ENCODE data around the gene NRP2. TPM values are rescaled to one million over a fixed set of nuclear protein-coding genes. Genes with fewer than 3 reads are reported as not detected.

Gene NRP2
- total RNA-seq, 1 experiment from 2014 or later, result 1.2 TPM

DNA sequence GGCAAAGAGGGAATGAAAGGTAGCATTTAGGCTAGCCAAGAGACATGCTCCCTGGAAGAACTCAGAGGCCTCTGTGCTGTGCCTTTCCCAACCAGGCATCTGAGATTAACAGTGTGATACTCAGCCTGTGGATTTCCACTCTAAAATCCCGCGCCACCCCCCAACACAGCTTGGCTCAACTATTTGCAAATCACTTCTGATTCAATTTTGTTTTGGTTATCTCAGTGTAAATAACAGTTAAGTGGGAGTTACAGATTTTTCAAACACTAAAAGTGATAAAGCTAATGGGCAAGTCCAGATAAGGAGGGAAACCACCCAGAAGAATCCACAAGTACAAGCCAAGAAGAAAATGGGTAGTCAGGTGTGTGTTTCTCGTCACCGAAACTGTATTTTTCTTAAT, 1.4 kb upstream of the NRP2 start (continued):
- TF ChIP-seq, protein P1, sequence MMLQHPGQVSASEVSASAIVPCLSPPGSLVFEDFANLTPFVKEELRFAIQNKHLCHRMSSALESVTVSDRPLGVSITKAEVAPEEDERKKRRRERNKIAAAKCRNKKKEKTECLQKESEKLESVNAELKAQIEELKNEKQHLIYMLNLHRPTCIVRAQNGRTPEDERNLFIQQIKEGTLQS (IDR thresholded peaks at IDR 0.05), result no peak
- no peak for TF ChIP-seq ZNF274 (IDR thresholded peaks at IDR 0.05; ENCODE audit: low read depth, low read length)
- no peak for TF ChIP-seq EZH2 (IDR thresholded peaks at IDR 0.05)
- TF ChIP-seq JUND (IDR thresholded peaks at IDR 0.05), result no peak
- no peak for TF ChIP-seq ZFX (IDR thresholded peaks at IDR 0.05)
- no peak for TF ChIP-seq CBX3 (IDR thresholded peaks at IDR 0.05; ENCODE audit: low read depth)
- no peak for TF ChIP-seq SP1 (IDR thresholded peaks at IDR 0.05; ENCODE audit: low read depth)
- no peak for TF ChIP-seq EGR1 (IDR thresholded peaks at IDR 0.05; ENCODE audit: low read depth)
- TF ChIP-seq, protein P2, sequence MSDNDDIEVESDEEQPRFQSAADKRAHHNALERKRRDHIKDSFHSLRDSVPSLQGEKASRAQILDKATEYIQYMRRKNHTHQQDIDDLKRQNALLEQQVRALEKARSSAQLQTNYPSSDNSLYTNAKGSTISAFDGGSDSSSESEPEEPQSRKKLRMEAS (IDR thresholded peaks at IDR 0.05), result no peak
- TF ChIP-seq TCF7L2 (IDR thresholded peaks at IDR 0.05; ENCODE audit: borderline replicate concordance, extremely low read depth, insufficient read depth, insufficient read length), result no peak
- no peak for TF ChIP-seq CEBPB (IDR thresholded peaks at IDR 0.05; ENCODE audit: low read depth)
- no peak for TF ChIP-seq POLR2AphosphoS5 (IDR thresholded peaks at IDR 0.05; ENCODE audit: low read depth, low read length)
- TF ChIP-seq, protein P3, sequence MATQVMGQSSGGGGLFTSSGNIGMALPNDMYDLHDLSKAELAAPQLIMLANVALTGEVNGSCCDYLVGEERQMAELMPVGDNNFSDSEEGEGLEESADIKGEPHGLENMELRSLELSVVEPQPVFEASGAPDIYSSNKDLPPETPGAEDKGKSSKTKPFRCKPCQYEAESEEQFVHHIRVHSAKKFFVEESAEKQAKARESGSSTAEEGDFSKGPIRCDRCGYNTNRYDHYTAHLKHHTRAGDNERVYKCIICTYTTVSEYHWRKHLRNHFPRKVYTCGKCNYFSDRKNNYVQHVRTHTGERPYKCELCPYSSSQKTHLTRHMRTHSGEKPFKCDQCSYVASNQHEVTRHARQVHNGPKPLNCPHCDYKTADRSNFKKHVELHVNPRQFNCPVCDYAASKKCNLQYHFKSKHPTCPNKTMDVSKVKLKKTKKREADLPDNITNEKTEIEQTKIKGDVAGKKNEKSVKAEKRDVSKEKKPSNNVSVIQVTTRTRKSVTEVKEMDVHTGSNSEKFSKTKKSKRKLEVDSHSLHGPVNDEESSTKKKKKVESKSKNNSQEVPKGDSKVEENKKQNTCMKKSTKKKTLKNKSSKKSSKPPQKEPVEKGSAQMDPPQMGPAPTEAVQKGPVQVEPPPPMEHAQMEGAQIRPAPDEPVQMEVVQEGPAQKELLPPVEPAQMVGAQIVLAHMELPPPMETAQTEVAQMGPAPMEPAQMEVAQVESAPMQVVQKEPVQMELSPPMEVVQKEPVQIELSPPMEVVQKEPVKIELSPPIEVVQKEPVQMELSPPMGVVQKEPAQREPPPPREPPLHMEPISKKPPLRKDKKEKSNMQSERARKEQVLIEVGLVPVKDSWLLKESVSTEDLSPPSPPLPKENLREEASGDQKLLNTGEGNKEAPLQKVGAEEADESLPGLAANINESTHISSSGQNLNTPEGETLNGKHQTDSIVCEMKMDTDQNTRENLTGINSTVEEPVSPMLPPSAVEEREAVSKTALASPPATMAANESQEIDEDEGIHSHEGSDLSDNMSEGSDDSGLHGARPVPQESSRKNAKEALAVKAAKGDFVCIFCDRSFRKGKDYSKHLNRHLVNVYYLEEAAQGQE (IDR thresholded peaks at IDR 0.05; ENCODE audit: low read depth), result no peak

Measured in HCT116 (cell line).